Gastrocnemius medialis (tissue), 4 donors: ENCODE results near the gene MNX1. TPM values are rescaled to one million over a fixed set of nuclear protein-coding genes. Genes with fewer than 3 reads are reported as not detected.

ENCODE experiments used
- ATAC-seq, 2 donors: fragments of 150-250 bp; one replicate each; pipeline ENCODE4 v1.9.1; 2016
- DNase-seq, 2 donors: peaks; one replicate each; pipeline ENCODE4 v3.0.0-alpha.2; 2019
- H3K27ac ChIP-seq, 4 donors: fragments of 200-600 bp; sonication (generic); 1 replicate in 1 of 4; 2 replicates in 3 of 4; pipeline ENCODE4 v1.5.1; 2016 to 2018; ENCODE audit warnings: mild to moderate bottlenecking in 2 of 4, moderate library complexity in 1 of 4
- H3K27me3 ChIP-seq, 3 donors: fragments of 200-600 bp; sonication (generic) in 2 of 3; 1 replicate in 1 of 3; 2 replicates in 2 of 3; pipeline versions ENCODE4 v1.5.1 to v1.6.0; 2016 to 2019; ENCODE audit warnings: mild to moderate bottlenecking in 1 of 3, moderate library complexity in 1 of 3
- H3K36me3 ChIP-seq, 2 donors: fragments of 200-600 bp; sonication (generic) in 1 of 2; one replicate each; pipeline ENCODE4 v1.5.1; 2017 to 2018
- H3K4me1 ChIP-seq, 2 donors: fragments of 200-600 bp; sonication (generic) in 1 of 2; one replicate each; pipeline ENCODE4 v1.5.1; 2016 to 2017; ENCODE audit warnings: mild to moderate bottlenecking in 2 of 2
- H3K4me3 ChIP-seq, 4 donors: fragments of 200-600 bp; sonication (generic) in 3 of 4; 1 replicate in 1 of 4; 2 replicates in 3 of 4; pipeline ENCODE4 v1.5.1; 2016 to 2019; ENCODE audit warnings: mild to moderate bottlenecking in 2 of 4
- H3K9me3 ChIP-seq, 3 donors: fragments of 200-600 bp; sonication (generic) in 2 of 3; 1 replicate in 1 of 3; 2 replicates in 2 of 3; pipeline ENCODE4 v1.5.1; 2016 to 2019
- CTCF ChIP-seq, 5 experiments: fragments of 450-650 bp in 3 of 5; fragments of 200-600 bp in 2 of 5; sonication (generic) in 2 of 5; IDR thresholded peaks in 4 of 5; conservative IDR thresholded peaks in 1 of 5; 1 replicate in 4 of 5; 2 replicates in 1 of 5; pipeline ENCODE4 v1.5.1; 2016 to 2019; ENCODE audit warnings: antibody characterized with exemption in 5 of 5, mild to moderate bottlenecking in 3 of 5, moderate library complexity in 3 of 5
- POLR2A ChIP-seq, 2 donors: fragments of 450-650 bp; IDR thresholded peaks; one replicate each; pipeline ENCODE4 v1.6.1; 2017; ENCODE audit warnings: antibody characterized with exemption in 2 of 2, mild to moderate bottlenecking in 2 of 2, moderate library complexity in 2 of 2
- in situ Hi-C, 4 donors: fragments of 200-750 bp; cut with MboI; loops; one replicate each; pipeline versions ENCODE4 v1.15.0 to v1.8.0; 2017; ENCODE audit warnings: low sequenced_read_pairs in 4 of 4
- intact Hi-C: fragments of 100-400 bp; cut with DNase I; formaldehyde crosslinking; loops from one replicate; pipeline ENCODE4 v1.15.1; 2023; ENCODE audit warnings: low total_unique reads
- total RNA-seq, 4 donors: library from RNA; depleted of rRNA; stranded (reverse); fragments of >200 nt; gene quantifications; one replicate each; pipeline versions ENCODE4 v1.1.0 to v1.2.3, GENCODE V29; 2016

Gene MNX1
- total RNA-seq, 4 donors from 2014 or later = 0.16 to 0.20 TPM; not detected in 2

- in situ Hi-C loops = no loop called here
- no peak for TF ChIP-seq POLR2A (IDR thresholded peaks at IDR 0.05)
- no peak for TF ChIP-seq CTCF (IDR thresholded peaks at IDR 0.05 in 4 of 5, conservative IDR thresholded peaks at IDR 0.05 in 1 of 5)
- H3K27me3 ChIP-seq = peaks cover 61 to 91% (median 82%) of the 10 kb centered on the region in 3 donors
Observed at GRCh38 chr7:157024716-157025115, 14.3 kb upstream of the MNX1 start.

GRCh38 chr7:157023589-157023905 is 13.1 kb upstream of the MNX1 start:
- in situ Hi-C loops = no loop called here
- H3K27me3 ChIP-seq = peaks cover 73 to 98% (median 88%) of the 10 kb centered on the region in 3 donors

More at GRCh38 chr7:157024716-157025115, 14.3 kb upstream of the MNX1 start:
- intact Hi-C loops = no loop called here
- peaks cover 0 to 21% of the 10 kb centered on the region in 2 donors for H3K4me1 ChIP-seq
- DNase-seq (no peak), ATAC-seq (no peak)
- H3K36me3 ChIP-seq = no peaks in the 10 kb centered on the region
- no peak overlapping the region for H3K27ac ChIP-seq
- H3K9me3 ChIP-seq = no peaks in the 10 kb centered on the region
- H3K4me3 ChIP-seq = no peak overlapping the region

DNA sequence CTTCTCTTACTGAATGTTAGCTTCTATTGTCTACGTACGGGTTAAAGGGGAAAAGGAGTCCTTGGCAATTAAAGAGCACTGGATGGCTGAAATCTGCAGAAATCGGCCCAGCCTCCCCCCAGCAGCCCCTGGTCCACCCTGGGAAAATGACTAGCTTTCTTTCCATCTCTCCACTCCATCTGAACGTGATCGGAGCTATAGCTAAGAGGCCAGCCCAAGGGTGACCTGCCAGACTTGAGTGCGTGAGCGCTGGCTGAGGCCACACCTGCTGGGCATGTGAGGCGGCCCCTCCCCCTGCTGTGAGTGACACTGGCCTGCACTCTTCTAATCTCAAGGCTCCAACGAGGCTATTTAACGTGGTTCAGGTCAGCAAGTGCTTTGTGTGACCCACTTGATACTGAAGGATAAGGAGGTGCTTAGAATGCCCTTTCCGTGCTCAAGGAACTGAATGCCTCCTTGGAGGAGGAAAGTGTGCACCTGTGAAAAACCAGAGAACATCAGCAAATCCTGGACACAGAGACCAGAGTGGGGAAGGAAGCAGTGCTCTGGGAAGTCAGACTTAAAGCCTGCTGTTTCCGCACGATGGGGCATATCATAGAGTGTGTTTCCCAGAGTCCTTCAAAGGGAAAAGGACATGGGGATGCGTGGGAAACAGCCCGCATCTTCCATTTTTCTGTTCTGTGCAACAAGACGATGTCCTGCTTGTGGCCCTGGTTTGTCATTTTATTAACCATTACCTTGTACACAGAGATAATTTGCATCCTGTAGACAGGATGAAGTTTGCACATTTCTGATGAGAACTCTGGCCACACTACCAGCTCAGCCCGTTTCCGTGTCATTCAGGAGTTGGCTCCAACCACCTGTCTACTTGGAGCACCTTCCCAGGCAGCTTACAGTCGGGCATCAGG is 12.5 kb upstream of the MNX1 start:
- ATAC-seq = no peak

More at GRCh38 chr7:157023589-157023905, 13.1 kb upstream of the MNX1 start:
- ATAC-seq = no peak
- Histone ChIP-seq H3K4me1 (peaks cover 6 to 21% of the 10 kb centered on the region in 2 donors), H3K36me3 (no peaks in the 10 kb centered on the region), H3K4me3 (no peak overlapping the region), H3K27ac (no peak overlapping the region), H3K9me3 (no peaks in the 10 kb centered on the region)
- no peak for DNase-seq
- intact Hi-C loops = no loop called here
- TF ChIP-seq POLR2A (IDR thresholded peaks at IDR 0.05) (no peak), CTCF (IDR thresholded peaks at IDR 0.05 in 4 of 5, conservative IDR thresholded peaks at IDR 0.05 in 1 of 5) (no peak)

DNA sequence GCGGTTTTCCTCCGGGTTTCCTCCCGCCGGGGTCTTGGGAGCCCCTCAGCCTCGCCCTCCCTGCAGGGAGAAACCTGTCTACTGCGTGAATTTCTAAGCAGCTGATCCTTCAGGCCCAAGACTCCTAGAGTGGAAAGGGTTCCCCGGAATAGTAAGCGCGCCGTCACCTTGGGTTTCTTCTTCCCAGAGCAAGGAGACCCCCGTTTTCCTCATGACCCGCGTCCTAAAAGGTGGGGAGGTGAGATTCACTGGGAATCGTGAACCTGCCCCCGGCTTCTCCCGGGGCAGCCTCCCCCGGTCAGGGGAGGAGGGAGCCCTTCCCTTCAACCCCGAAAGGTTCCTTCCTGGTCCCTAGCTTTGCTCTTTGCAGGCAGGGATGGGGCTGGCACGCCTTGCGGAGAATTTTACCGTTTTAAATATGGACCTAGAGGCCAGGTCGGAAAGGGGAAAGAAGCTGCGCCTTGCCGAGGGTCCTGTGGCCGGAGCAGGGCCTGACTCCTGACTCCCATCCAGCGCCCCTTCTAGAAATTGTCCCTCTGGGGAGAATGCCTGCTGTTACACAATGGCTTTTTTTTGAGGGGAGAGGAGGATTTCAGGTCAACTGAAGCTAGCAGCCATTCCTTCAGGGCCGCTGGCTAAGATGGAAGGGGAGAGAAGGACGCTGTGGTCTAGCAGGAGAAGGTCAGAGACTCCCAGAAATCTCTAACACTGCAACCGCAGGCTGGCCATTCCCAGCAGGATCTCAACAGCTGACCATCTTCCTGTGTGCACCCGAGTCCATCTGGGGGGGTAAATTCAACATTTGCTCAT is 11.6 kb upstream of the MNX1 start:
- intact Hi-C loops (no loop called here), in situ Hi-C loops (no loop called here)
- H3K27me3 ChIP-seq = peaks cover 88 to 99% (median 96%) of the 10 kb centered on the region in 3 donors
- H3K4me3 ChIP-seq = peak overlapping the region in 1 of 4 donors; percentile 12
- no peak overlapping the region for H3K27ac ChIP-seq
- DNase-seq (no peak), ATAC-seq (no peak)
- no peaks in the 10 kb centered on the region for H3K9me3 ChIP-seq
- TF ChIP-seq POLR2A (IDR thresholded peaks at IDR 0.05) (no peak), CTCF (IDR thresholded peaks at IDR 0.05 in 4 of 5, conservative IDR thresholded peaks at IDR 0.05 in 1 of 5) (no peak)
- peaks cover 6 to 27% of the 10 kb centered on the region in 2 donors for H3K4me1 ChIP-seq
- no peaks in the 10 kb centered on the region for H3K36me3 ChIP-seq

More for the DNA sequence above, 12.5 kb upstream of the MNX1 start:
- no peak for DNase-seq
- intact Hi-C loops = no loop called here
- H3K27ac ChIP-seq = no peak overlapping the region
- peaks cover 79 to 98% (median 88%) of the 10 kb centered on the region in 3 donors for H3K27me3 ChIP-seq
- no peak overlapping the region for H3K4me3 ChIP-seq
- in situ Hi-C loops = no loop called here
- H3K36me3 ChIP-seq = no peaks in the 10 kb centered on the region
- H3K4me1 ChIP-seq = peaks cover 6 to 23% of the 10 kb centered on the region in 2 donors
- TF ChIP-seq POLR2A (IDR thresholded peaks at IDR 0.05) = no peak
- TF ChIP-seq CTCF (IDR thresholded peaks at IDR 0.05 in 4 of 5, conservative IDR thresholded peaks at IDR 0.05 in 1 of 5) = no peak
- H3K9me3 ChIP-seq = no peaks in the 10 kb centered on the region
